GM19035 (cell line): Measurements from ENCODE around the gene DMXL1.
A peak's percentile ranks its signal among the peaks of the same experiment; 100 is the strongest.
"Not testable (repeated sequence)": the region's sequence is repeated elsewhere in the genome, so short reads cannot be mapped to it uniquely, and the experiment has no call there.

ENCODE experiments used
- ATAC-seq: cut with Tn5 transposase; IDR thresholded peaks from one replicate; pipeline ENCODE4 v1.9.1; 2021; ENCODE audit not compliant: unreplicated experiment

DMXL1 gene

GRCh38 chr5:119067450-119067849, 3.4 kb upstream of the DMXL1 start:
- ATAC-seq = no peak

GRCh38 chr5:119070578-119070827, 384 bp upstream of the DMXL1 start:
- ATAC-seq = peak; percentile 60

GRCh38 chr5:119071561-119071995, 691 bp downstream of the DMXL1 start:
- ATAC-seq = peak; percentile 14

DNA sequence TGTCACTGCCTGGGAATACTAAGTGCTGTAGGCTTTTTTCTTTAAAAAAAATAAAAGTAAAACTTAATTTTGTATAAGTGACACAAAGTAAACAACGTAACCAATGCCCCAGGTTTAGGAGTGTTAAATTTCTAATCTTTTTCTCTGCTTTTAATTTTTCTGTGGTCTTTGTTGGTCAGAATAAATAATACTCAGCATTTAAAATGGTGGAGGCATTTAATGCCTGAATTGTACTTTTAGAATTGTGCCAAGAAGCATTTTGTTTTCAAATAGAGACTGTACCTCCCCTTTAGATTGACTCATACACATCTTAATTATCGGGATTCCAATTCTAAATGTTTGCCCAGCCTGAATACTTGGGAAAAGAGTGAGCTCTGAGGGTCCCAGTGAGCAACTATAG, 1.6 kb downstream of the DMXL1 start:
- no peak for ATAC-seq

GRCh38 chr5:119073746-119074337, 3.0 kb downstream of the DMXL1 start:
- not testable (repeated sequence) for ATAC-seq

DNA sequence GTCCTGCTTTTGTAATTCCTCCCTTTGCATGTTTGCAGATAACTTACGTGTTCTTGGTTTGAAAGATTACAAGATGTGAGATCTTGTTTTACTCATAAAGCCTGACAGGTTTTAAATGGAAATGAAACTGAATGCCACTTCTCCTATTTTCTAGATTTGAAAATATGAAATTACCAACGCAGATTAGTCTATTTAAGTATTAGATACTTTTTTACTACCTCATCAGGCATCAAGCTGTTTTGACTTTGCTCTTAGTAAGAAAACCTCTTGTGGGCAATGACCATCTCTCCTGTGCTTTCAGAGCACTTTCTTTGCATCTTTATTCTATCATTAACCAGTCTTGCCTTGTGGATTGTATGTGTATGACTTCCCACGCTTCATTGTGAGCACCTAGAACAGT, 3.5 kb downstream of the DMXL1 start:
- no peak for ATAC-seq

DNA sequence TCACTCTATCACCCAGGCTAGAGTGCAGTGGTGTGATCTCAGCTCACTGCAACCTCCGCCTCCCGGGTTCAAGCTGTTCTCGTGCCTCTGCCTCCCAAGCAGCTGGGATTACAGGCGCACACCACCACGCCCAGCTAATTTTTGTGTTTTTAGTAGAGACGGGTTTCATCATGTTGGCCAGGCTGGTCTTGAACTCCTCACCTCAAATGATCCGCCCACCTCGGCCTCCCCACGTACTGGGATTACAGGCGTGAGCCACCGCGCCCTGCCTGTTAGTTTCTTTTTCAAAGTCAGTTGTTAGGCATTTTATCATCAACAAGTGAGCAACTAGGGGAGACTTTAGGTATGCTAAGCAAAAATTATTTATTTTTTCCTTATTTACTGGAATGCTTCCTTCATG, 4.4 kb downstream of the DMXL1 start:
- not testable (repeated sequence) for ATAC-seq

DNA sequence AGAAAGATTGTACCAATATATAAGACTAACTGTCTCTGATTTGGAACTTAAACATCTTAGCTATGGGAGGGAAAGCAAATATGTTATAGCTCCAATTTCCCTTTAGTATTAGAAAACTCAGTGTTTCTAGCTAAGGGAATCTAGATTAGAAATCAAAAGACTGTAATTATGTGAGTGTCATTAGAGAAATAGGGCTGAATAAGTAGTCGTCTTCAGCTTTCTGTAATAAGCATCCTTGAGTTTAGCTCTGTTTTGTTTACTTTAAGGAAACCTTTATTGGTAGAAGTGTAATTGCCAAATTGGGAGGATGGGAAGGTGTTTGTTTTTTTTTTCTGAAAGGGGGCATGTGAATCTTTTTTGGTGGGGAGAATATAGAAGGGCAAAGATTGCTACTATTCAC, 5.2 kb downstream of the DMXL1 start:
- ATAC-seq = no peak

GRCh38 chr5:119077444-119077843, 6.6 kb downstream of the DMXL1 start:
- ATAC-seq = no peak

- ATAC-seq = no peak
Observed at GRCh38 chr5:119078071-119078846, 7.4 kb downstream of the DMXL1 start.

DNA sequence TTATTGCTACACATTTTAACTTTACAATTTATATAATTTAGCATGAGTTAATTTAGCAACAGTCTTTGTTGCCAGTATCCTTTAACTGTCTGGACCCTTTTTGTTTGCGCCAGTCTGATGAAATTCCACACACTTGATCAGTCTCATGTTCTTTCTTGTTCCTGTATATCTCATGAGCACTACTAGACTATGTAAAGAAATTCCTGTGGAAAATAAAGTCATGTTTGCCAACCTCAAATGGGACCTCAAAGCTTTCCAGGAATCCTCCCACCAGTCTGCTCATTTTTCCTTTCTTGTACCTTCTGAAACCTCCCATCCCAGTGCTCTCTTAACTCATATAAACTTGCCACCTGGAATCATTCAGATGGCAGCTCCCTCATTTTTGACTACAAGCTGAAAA, 8.0 kb downstream of the DMXL1 start:
- no peak for ATAC-seq

GRCh38 chr5:119079318-119079921, 8.5 kb downstream of the DMXL1 start:
- ATAC-seq = peak; percentile 54

- ATAC-seq = no peak
Observed at GRCh38 chr5:119080936-119081335, 10.0 kb downstream of the DMXL1 start.

DNA sequence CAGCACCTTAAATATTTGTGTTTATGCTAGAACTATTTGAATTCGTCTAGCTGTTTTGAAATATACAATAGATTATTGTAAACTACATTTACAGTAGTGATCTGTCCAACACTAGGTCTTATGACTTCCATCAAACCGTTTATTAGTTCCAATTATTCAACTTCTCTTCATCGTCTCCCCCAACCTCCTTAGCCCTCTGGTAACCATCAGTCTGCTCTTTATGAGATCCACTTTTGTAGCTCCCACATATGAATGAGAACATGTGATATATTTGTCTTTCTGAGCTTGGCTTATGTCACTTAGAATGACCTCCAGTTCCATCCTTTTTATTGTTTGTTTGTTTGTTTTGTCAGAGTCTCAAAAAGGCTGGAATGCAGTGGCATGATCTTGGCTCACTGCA, 11.8 kb downstream of the DMXL1 start:
- no peak for ATAC-seq

GRCh38 chr5:119083679-119084078, 12.8 kb downstream of the DMXL1 start:
- ATAC-seq = peak; percentile 42

DNA sequence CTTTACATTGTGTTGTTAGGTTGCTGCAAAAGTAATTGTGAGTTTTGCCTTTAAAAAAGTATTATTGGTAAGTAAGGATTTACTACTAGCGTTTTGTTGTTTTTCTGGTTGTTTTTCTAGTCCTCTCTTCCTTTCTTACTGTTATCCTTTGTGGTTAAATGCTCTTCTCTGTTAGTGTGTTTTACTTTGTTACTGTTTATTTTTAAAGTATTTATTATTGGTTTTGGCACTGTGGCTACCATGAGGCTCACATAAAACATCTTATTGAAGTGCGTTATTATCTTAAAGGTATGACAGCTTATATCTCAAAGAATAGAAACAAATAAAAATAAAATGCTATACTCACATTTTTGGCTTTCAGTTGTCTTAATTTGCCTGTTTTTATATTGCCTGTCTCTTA, 17.6 kb downstream of the DMXL1 start:
- ATAC-seq = no peak

DNA sequence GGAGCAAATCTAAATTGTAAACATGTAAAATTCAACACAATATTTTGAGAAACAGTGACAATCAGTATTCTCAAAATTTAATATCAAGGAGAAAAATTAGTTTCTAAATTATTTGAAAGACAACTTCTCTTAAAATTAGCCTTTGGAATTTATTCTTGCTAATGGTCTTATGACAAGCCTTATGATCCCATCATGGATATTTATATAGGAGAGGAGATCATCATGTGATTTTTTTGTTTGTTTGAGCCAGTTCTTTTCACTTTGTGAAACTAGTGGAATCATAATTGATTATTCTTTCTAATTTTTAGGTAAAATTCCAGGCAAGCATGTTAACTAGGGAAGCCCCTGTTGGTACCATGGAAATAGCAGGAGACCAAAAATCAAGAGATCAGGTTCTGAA, 24.7 kb downstream of the DMXL1 start:
- no peak for ATAC-seq

DNA sequence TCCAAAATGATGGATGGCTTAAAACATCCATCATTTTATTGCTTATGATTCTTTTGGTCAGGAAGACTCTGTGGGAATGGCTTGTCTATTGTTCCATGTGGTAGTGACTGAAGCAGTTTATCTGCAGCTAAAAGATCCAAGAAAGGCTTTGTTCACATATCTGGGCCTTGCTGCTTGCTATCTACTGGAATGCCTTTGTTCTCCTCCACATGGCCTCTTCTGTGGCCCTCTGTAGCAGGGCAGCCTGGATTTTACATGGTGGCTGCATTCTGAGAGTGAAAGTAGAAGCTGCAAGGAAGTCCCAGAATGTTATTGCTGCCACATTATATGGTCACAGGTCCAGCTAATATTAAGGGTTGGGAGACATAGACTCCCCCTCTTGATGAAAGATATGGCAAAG, 35.1 kb downstream of the DMXL1 start:
- ATAC-seq = no peak

GRCh38 chr5:119112151-119112550, 41.3 kb downstream of the DMXL1 start:
- no peak for ATAC-seq

DNA sequence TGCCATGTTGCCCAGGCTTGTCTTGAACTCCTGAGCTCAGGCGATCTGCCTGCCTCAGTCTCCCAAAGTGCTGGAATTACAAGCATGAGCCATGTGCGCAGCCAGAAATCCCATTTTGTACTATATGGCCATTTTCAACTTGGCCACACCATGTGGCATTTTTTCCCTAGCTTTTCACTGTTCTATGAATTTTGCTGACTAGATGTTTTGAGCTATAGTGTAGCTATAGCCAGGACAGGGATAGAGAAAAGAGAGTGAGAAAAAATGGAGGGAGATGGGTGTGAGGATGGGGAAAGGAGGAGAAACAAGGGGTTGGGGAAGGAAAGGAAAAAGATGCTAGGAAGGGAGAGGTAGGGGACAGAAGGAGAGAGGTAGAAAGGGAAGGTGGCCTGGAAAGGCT, 46.4 kb downstream of the DMXL1 start:
- ATAC-seq = no peak

- ATAC-seq = no peak
Observed at GRCh38 chr5:119118000-119118399, 47.1 kb downstream of the DMXL1 start.

GRCh38 chr5:119120893-119121292, 50.0 kb downstream of the DMXL1 start:
- no peak for ATAC-seq

GRCh38 chr5:119122474-119122873, 51.6 kb downstream of the DMXL1 start:
- not testable (repeated sequence) for ATAC-seq
